Body of pancreas (tissue), 4 donors: ENCODE data around the gene TEX35. TPM values are rescaled to one million over a fixed set of nuclear protein-coding genes. Genes with fewer than 3 reads are reported as not detected.

Source experiments
- ATAC-seq: fragments of 150-250 bp; one replicate; pipeline ENCODE4 v1.9.1; 2016
- DNase-seq, 4 donors: peaks; one replicate each; pipeline ENCODE4 v3.0.0-alpha.2; 2019
- H3K27ac ChIP-seq, 4 donors: fragments of 200-600 bp; sonication (generic); 1 replicate in 3 of 4; 2 replicates in 1 of 4; pipeline versions ENCODE4 v1.5.1 to v1.6.1; 2016 to 2019; ENCODE audit warnings: mild to moderate bottlenecking in 1 of 4, mixed read lengths in 1 of 4, moderate library complexity in 1 of 4
- H3K27me3 ChIP-seq, 2 donors: fragments of 200-600 bp; sonication (generic); one replicate each; pipeline ENCODE4 v1.6.0; 2016; ENCODE audit warnings: mild to moderate bottlenecking in 1 of 2
- H3K36me3 ChIP-seq, 2 donors: fragments of 200-600 bp; sonication (generic); replicated peaks in 1 of 2; 2 replicates each; pipeline ENCODE4 v1.5.1; 2016; ENCODE audit warnings: low read depth in 2 of 2; ENCODE audit not compliant: insufficient read depth in 1 of 2
- H3K4me1 ChIP-seq: fragments of 200-600 bp; sonication (generic); one replicate; pipeline ENCODE4 v1.6.0; 2016
- H3K4me3 ChIP-seq, 2 donors: fragments of 200-600 bp; sonication (generic); 1 replicate in 1 of 2; 2 replicates in 1 of 2; pipeline ENCODE4 v1.5.1; 2016 to 2019
- H3K9me3 ChIP-seq, 3 donors: fragments of 200-600 bp; sonication (generic); 1 replicate in 2 of 3; 2 replicates in 1 of 3; pipeline ENCODE4 v1.5.1; 2016
- CTCF ChIP-seq, 7 experiments: fragments of 450-650 bp in 4 of 7; fragments of 200-600 bp in 3 of 7; sonication (generic) in 3 of 7; IDR thresholded peaks; one replicate each; pipeline ENCODE4 v1.5.1; 2016 to 2019; ENCODE audit warnings: antibody characterized with exemption in 7 of 7
- POLR2A ChIP-seq, 3 donors: fragments of 450-650 bp; IDR thresholded peaks; one replicate each; pipeline ENCODE4 v1.6.1; 2016; ENCODE audit warnings: antibody characterized with exemption in 3 of 3, mild to moderate bottlenecking in 2 of 3
- WGBS, 2 donors: methylation state at CpG; one replicate each; pipeline ENCODE4 v1.1.5; 2017; 5-methylcytosine and 5-hydroxymethylcytosine counted together
- intact Hi-C: fragments of 100-400 bp; cut with DNase I; formaldehyde crosslinking; loops from one replicate; pipeline ENCODE4 v1.15.1; 2023
- total RNA-seq, 2 donors: library from RNA; depleted of rRNA; stranded (reverse); fragments of >200 nt; gene quantifications; one replicate each; pipeline ENCODE4 v1.1.0, GENCODE V29; 2016

TEX35 gene
- total RNA-seq, 2 donors from 2014 or later = not detected

GRCh38 chr1:178520803-178521202, 7.9 kb downstream of the TEX35 start:
- ATAC-seq (no peak), DNase-seq (no peak)
- no peak overlapping the region for H3K4me3 ChIP-seq
- no peak overlapping the region for H3K27ac ChIP-seq
- no peaks in the 10 kb centered on the region for H3K27me3 ChIP-seq
- H3K36me3 ChIP-seq = no peaks in the 10 kb centered on the region
- no peaks in the 10 kb centered on the region for H3K4me1 ChIP-seq
- no peaks in the 10 kb centered on the region for H3K9me3 ChIP-seq
- intact Hi-C loops = no loop called here
- WGBS, 2 donors = 94 to 99% methylated on average over 10 to 11 of the region's 11 CpGs
- no peak for TF ChIP-seq CTCF (IDR thresholded peaks at IDR 0.05)
- TF ChIP-seq POLR2A (IDR thresholded peaks at IDR 0.05) = no peak

- Histone ChIP-seq H3K4me3 (no peak overlapping the region), H3K27ac (no peak overlapping the region), H3K36me3 (no peaks in the 10 kb centered on the region), H3K4me1 (no peaks in the 10 kb centered on the region), H3K9me3 (no peaks in the 10 kb centered on the region), H3K27me3 (no peaks in the 10 kb centered on the region)
- intact Hi-C loops = no loop called here
- TF ChIP-seq CTCF (IDR thresholded peaks at IDR 0.05) = no peak
- TF ChIP-seq POLR2A (IDR thresholded peaks at IDR 0.05) = no peak
- WGBS, 2 donors = 90 to 94% methylated on average over 3 to 4 of the region's 4 CpGs
- DNase-seq = no peak
- no peak for ATAC-seq
These were observed 8.3 kb downstream of the TEX35 start for GRCh38 chr1:178521241-178521640.

GRCh38 chr1:178527117-178527516, 14.2 kb downstream of the TEX35 start:
- Histone ChIP-seq H3K27ac (no peak overlapping the region), H3K27me3 (no peaks in the 10 kb centered on the region), H3K36me3 (no peaks in the 10 kb centered on the region), H3K4me3 (no peak overlapping the region), H3K9me3 (no peaks in the 10 kb centered on the region), H3K4me1 (peaks cover 4% of the 10 kb centered on the region)
- WGBS, 2 donors = 73 to 88% methylated on average over 4 of the region's 4 CpGs
- intact Hi-C loops = no loop called here
- ATAC-seq = no peak
- TF ChIP-seq POLR2A (IDR thresholded peaks at IDR 0.05) = no peak
- no peak for TF ChIP-seq CTCF (IDR thresholded peaks at IDR 0.05)
- DNase-seq = no peak

- H3K27me3 ChIP-seq = no peaks in the 10 kb centered on the region
- DNase-seq (no peak), ATAC-seq (no peak)
- H3K4me1 ChIP-seq = peaks cover 9% of the 10 kb centered on the region
- TF ChIP-seq POLR2A (IDR thresholded peaks at IDR 0.05) (no peak), CTCF (IDR thresholded peaks at IDR 0.05) (no peak)
- no peak overlapping the region for H3K27ac ChIP-seq
- H3K4me3 ChIP-seq = no peak overlapping the region
- no peaks in the 10 kb centered on the region for H3K36me3 ChIP-seq
- WGBS, 2 donors = 72 to 82% methylated on average over 10 of the region's 10 CpGs
- H3K9me3 ChIP-seq = no peaks in the 10 kb centered on the region
- intact Hi-C loops = no loop called here
These were observed 15.5 kb downstream of the TEX35 start for GRCh38 chr1:178528228-178528952.

GRCh38 chr1:178528953-178529335, 16.0 kb downstream of the TEX35 start:
- H3K36me3 ChIP-seq = no peaks in the 10 kb centered on the region
- 75 to 78% methylated on average over 4 of the region's 4 CpGs for WGBS, 2 donors
- H3K9me3 ChIP-seq = no peaks in the 10 kb centered on the region
- peaks cover 9% of the 10 kb centered on the region for H3K4me1 ChIP-seq
- ATAC-seq (no peak), DNase-seq (no peak)
- H3K27ac ChIP-seq = no peak overlapping the region
- no peaks in the 10 kb centered on the region for H3K27me3 ChIP-seq
- no peak for TF ChIP-seq CTCF (IDR thresholded peaks at IDR 0.05)
- TF ChIP-seq POLR2A (IDR thresholded peaks at IDR 0.05) = no peak
- H3K4me3 ChIP-seq = no peak overlapping the region
- intact Hi-C loops = no loop called here
